IPS DF 6.9 (cell line): ENCODE data around the gene GPR68.
"Not testable (repeated sequence)": the region's sequence is repeated elsewhere in the genome, so short reads cannot be mapped to it uniquely, and the experiment has no call there.

Source experiments
- DNase-seq: peaks from one replicate; pipeline ENCODE4 v3.0.0-alpha.2; 2013; ENCODE audit warnings: low read depth, low spot score
- H3K27ac ChIP-seq: one replicate; pipeline ENCODE4 v1.5.1; 2013; ENCODE audit warnings: low read length, control low read depth
- H3K27me3 ChIP-seq: 2 replicates; pipeline ENCODE4 v1.6.1; 2013; ENCODE audit warnings: mild to moderate bottlenecking, low read length; ENCODE audit not compliant: control insufficient read depth, insufficient read depth
- H3K36me3 ChIP-seq: 2 replicates; pipeline ENCODE4 v1.6.1; 2013; ENCODE audit warnings: low read length; ENCODE audit not compliant: control insufficient read depth, insufficient read depth
- H3K4me1 ChIP-seq: 2 replicates; pipeline ENCODE4 v1.6.1; 2013; ENCODE audit warnings: low read length; ENCODE audit not compliant: control insufficient read depth, insufficient read depth
- H3K4me3 ChIP-seq: 2 replicates; pipeline ENCODE4 v1.5.1; 2013; ENCODE audit warnings: mild to moderate bottlenecking, low read length
- H3K9me3 ChIP-seq: 2 replicates; pipeline ENCODE4 v1.6.1; 2013; ENCODE audit warnings: low read length, inconsistent platforms; ENCODE audit not compliant: control insufficient read depth, insufficient read depth
- WGBS: extraction: QIAGEN DNeasy Blood & Tissue Kit; methylation state at CpG from one replicate; pipeline ENCODE4 v1.1.7; 2013; ENCODE audit warnings: mixed read lengths, missing lambda C conversion rate; ENCODE audit not compliant: insufficient read length, insufficient coverage; 5-methylcytosine and 5-hydroxymethylcytosine counted together

GPR68 gene

DNA sequence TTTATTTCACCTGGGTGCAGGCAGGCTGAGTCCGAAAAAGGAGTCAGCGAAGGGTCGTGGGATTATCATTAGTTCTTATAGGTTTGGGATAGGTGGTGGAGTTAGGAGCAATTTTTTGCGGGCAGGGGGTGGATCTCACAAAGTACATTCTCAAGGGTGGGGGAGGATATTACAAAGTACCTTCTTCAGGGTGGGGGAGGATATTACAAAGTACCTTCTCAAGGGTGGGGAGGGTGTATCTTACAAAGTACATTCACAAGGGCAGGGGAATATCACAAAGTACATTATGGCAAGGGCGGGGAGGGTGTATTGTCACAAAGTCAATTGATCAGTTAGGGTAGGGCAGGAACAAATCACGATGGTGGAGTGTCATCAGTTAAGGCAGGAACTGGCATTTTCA, 43.7 kb downstream of the GPR68 start:
- H3K27me3 ChIP-seq, H3K4me3 ChIP-seq, H3K27ac ChIP-seq, H3K9me3 ChIP-seq, H3K4me1 ChIP-seq, DNase-seq, H3K36me3 ChIP-seq: not testable (repeated sequence)
- no CpG with 5 or more reads among the region's 6 CpGs for WGBS

DNA sequence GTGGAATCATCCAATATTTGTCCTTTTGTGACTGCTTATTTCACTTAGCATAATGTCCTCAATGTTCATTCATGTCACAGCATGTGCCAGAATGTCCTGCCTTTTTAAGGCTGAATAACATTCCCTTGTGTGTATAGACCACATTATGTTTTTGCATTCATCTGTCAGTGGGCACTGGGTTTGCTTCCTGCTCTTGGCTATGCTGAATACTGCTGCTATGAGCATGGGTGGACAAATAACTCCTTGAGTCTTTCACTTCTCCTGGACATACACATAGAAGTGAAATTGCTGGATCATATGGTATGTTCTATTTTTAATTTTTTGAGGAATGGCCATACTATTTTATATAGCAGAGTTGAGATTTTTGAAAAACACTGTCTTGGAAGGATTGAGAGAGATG, 46.9 kb downstream of the GPR68 start:
- Histone ChIP-seq H3K4me1 (no peaks in the 10 kb centered on the region; the same call in 1 of the 2 replicates), H3K27me3 (no peaks in the 10 kb centered on the region), H3K4me3 (no peak overlapping the region), H3K36me3 (peaks cover 8% of the 10 kb centered on the region), H3K9me3 (0 out of 2 replicates have a peak, but pooled peaks cover 2% of the 10 kb centered on the region), H3K27ac (no peak overlapping the region)
- DNase-seq: no peak

DNA sequence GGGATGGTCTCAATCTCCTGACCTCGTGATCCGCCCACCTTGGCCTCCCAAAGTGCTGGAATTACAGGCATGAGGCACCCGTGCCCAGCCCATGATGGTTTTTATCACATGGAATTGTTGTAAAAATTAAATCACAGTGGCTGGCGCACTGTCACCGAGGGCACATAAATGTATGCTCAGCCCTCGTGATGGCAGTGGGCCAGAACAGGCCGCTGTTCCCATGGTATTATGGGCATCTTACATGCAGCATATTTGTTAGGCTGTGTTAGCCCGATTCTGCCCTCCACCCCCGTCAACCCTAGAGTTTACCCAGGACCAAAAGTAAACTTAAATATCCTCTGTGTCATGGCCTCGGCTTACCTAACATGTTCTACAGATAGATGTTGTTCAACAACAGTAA, 48.6 kb downstream of the GPR68 start:
- Histone ChIP-seq H3K9me3 (0 out of 2 replicates have a peak, but pooled peaks cover under 1% of the 10 kb centered on the region), H3K36me3 (peaks cover 8% of the 10 kb centered on the region; the same call in 1 of the 2 replicates), H3K27me3 (no peaks in the 10 kb centered on the region), H3K4me3 (no peak overlapping the region), H3K27ac (no peak overlapping the region), H3K4me1 (no peaks in the 10 kb centered on the region; the same call in 1 of the 2 replicates)
- WGBS: no CpG with 5 or more reads among the region's 10 CpGs
- no peak for DNase-seq

DNA sequence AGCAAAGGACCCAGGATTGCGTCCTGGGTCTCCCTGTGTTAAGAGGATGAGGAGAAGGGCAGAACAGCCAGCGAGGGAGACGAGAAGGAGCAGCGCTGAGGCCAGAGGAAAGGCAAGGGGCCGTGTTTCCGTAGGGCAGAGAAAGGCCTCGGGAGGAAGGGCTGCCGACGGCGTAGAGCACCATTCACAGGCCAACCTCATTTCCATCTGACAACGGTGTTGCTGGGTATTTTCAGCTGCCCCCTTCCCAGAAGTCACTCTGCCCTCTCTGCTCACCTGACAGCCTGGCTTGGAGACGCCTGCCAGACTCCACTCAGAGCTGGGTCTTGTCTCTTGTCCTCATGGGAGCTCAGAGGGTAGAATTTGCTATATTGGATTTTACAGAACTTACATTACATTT, 51.4 kb downstream of the GPR68 start:
- no peak for DNase-seq
- no peaks in the 10 kb centered on the region for H3K27me3 ChIP-seq
- H3K4me3 ChIP-seq: no peak overlapping the region
- WGBS: no CpG with 5 or more reads among the region's 12 CpGs
- no peaks in the 10 kb centered on the region; the same call in 1 of the 2 replicates for H3K4me1 ChIP-seq
- H3K36me3 ChIP-seq: peaks cover 14% of the 10 kb centered on the region; the same call in 1 of the 2 replicates
- no peak overlapping the region for H3K27ac ChIP-seq
- H3K9me3 ChIP-seq: no peaks in the 10 kb centered on the region

DNA sequence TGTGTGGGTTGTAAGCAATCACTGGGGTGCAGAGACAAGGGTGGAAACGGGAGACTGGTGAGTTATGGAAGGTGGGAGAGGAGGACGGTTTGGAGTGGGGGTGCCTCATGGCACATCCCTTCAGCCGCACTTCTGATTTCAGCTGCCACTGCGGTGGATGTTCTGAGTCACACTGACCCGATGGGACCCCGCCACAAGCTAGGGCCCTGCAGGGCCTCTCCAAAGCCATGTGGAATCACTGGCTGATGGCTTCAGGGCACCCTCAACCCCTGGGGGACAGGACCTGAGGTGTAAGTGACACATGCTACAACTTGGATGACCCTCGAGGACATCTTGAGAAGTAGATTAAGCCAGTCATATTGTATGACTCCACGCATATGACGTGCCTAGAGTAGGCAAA, 53.7 kb downstream of the GPR68 start:
- H3K36me3 ChIP-seq: peaks cover 11% of the 10 kb centered on the region; the same call in 1 of the 2 replicates
- H3K4me1 ChIP-seq: no peaks in the 10 kb centered on the region; the same call in 1 of the 2 replicates
- no peaks in the 10 kb centered on the region for H3K9me3 ChIP-seq
- no peak overlapping the region for H3K27ac ChIP-seq
- H3K4me3 ChIP-seq: no peak overlapping the region
- no peaks in the 10 kb centered on the region for H3K27me3 ChIP-seq
- WGBS: no CpG with 5 or more reads among the region's 9 CpGs
- DNase-seq: no peak

DNA sequence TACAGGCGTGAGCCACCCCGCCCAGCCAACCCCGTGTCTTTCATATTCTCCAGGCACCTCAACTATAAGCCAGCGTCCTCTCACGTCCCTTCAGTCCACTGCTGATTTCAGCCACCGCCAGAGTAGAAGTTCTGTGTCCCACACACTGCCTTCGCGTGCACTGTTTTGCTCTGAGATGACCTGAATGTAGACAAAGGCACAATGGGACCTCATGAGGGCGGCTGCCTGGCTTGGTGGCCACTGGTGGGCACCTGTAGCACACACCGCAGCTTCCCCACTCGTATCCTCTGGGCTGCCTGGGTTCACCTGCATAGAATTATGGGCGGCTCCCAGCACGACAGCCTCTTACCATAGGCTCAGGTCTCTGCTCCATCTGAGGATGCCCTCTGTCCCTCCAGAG, 57.2 kb downstream of the GPR68 start:
- no peaks in the 10 kb centered on the region for H3K27me3 ChIP-seq
- WGBS: no CpG with 5 or more reads among the region's 13 CpGs
- no peak overlapping the region for H3K27ac ChIP-seq
- H3K4me3 ChIP-seq: no peak overlapping the region
- no peaks in the 10 kb centered on the region; the same call in 1 of the 2 replicates for H3K4me1 ChIP-seq
- H3K36me3 ChIP-seq: peaks cover 8% of the 10 kb centered on the region
- DNase-seq: no peak
- no peaks in the 10 kb centered on the region for H3K9me3 ChIP-seq

DNA sequence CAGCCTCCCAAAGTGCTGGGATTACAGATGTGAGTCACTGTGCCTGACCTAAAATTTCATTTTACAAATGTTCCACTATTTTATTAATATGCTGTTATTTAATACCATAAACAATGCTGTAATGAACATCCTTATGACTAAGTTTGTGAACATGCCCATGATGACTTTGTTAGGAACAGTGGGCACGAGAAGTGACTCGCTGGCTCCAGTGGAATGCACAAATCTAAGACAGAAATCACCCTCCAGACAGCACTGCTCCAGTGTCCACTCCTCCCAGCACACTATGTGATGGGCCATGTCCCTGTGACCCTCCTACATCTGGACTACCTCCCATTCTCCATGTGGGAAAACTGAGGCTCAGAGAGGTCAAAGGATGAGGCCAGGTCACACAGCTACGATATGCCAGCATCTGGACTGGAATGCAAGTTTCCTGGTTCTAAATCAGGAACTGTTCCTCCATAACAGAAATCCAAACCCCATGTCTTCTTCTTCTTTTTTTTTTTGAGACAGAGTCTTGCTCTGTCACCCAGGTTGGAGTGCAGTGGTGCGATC, 57.9 kb downstream of the GPR68 start:
- H3K4me3 ChIP-seq: no peak overlapping the region
- no peaks in the 10 kb centered on the region for H3K9me3 ChIP-seq
- no CpG with 5 or more reads among the region's 4 CpGs for WGBS
- H3K27me3 ChIP-seq: no peaks in the 10 kb centered on the region
- no peak overlapping the region for H3K27ac ChIP-seq
- H3K36me3 ChIP-seq: peaks cover 8% of the 10 kb centered on the region
- H3K4me1 ChIP-seq: no peaks in the 10 kb centered on the region; the same call in 1 of the 2 replicates
- no peak for DNase-seq

DNA sequence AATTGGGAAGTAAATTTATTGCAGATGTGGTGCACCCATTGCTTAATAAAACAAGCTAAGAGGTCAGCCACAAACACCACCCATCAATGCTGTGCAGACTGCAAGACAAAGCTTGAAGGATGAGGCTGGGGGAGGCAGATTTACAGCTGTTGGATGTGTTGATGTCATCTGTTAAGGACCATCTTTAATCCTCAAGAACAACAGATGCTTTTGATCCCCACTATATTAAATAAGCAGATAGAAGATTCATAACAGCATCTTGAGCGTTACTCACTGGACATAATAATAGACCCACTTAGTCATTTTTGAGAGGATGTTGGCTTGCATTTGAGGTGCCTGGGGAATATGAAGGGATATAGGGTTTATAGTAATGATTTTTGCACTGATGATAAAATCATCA, 58.8 kb downstream of the GPR68 start:
- no peaks in the 10 kb centered on the region for H3K9me3 ChIP-seq
- WGBS: no CpG with 5 or more reads among the region's 1 CpG
- no peaks in the 10 kb centered on the region for H3K27me3 ChIP-seq
- no peak for DNase-seq
- no peaks in the 10 kb centered on the region; the same call in 1 of the 2 replicates for H3K4me1 ChIP-seq
- no peak overlapping the region for H3K27ac ChIP-seq
- H3K4me3 ChIP-seq: no peak overlapping the region
- H3K36me3 ChIP-seq: peaks cover 8% of the 10 kb centered on the region

DNA sequence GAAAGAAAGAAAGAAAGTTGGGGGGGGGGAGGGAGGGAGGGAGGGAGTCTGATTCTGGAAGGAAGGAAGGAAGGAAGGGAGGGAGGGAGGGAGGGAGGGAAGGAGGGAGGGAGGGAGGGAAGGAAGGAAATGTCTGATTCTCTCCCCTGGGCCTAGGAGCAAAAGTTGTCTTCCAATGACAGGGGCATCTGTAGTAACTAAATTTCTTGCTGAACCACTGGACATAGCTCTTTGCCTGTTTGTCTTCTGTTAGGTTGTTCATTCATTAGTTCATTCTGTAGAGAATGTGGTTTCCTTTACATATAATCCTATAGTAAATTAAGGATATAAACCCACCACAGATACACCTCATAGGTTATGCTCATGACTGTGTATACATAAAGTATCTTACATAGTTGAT, 59.9 kb downstream of the GPR68 start:
- Histone ChIP-seq H3K27me3 (no peaks in the 10 kb centered on the region), H3K4me1 (no peaks in the 10 kb centered on the region; the same call in 1 of the 2 replicates), H3K4me3 (no peak overlapping the region), H3K36me3 (peaks cover 7% of the 10 kb centered on the region), H3K9me3 (no peaks in the 10 kb centered on the region), H3K27ac (no peak overlapping the region)
- no peak for DNase-seq

DNA sequence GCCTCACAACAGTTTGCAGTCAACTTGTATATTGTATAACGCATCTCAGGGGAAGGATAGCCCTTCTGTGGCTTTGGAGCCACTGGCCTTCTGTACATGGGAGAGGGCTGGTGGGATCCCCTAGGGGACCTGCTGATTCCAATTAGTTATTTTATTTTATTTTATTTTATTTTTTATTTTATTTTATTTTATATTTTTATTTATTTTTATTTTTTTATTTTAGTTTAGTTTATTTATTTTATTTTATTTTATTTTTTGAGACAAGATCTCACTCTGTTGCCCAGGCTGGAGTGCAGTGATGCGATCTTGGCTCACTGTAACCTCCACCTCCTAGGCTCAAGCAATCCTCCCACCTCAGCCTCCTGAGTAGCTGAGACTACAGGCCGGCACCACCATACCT, 61.8 kb downstream of the GPR68 start:
- H3K9me3 ChIP-seq, H3K4me1 ChIP-seq, H3K27me3 ChIP-seq, H3K4me3 ChIP-seq, H3K36me3 ChIP-seq, DNase-seq, H3K27ac ChIP-seq: not testable (repeated sequence)
- no CpG with 5 or more reads among the region's 3 CpGs for WGBS
